HEK293 (cell line): ENCODE results near the gene PAPOLB.

Source experiments
- ZNF138 ChIP-seq: fragments of 450-650 bp; formaldehyde crosslinking; IDR thresholded peaks from 2 replicates; pipeline ENCODE4 v1.5.1; 2016; ENCODE audit warnings: missing biosample characterization, missing genetic modification characterization, borderline replicate concordance
- ZNF366 ChIP-seq: fragments of 450-650 bp; formaldehyde crosslinking; conservative IDR thresholded peaks from 2 replicates; pipeline ENCODE4 v1.5.1; 2016; ENCODE audit warnings: missing biosample characterization, missing genetic modification characterization
- ZNF548 ChIP-seq: fragments of 450-650 bp; formaldehyde crosslinking; IDR thresholded peaks from 2 replicates; pipeline ENCODE4 v1.5.1; 2016; ENCODE audit warnings: missing biosample characterization, missing genetic modification characterization
- ZNF776 ChIP-seq: fragments of 450-650 bp; formaldehyde crosslinking; IDR thresholded peaks from 2 replicates; pipeline ENCODE4 v1.5.0; 2017; ENCODE audit warnings: missing biosample characterization, missing genetic modification characterization, borderline replicate concordance
- ZNF777 ChIP-seq: fragments of 450-650 bp; formaldehyde crosslinking; IDR thresholded peaks from 2 replicates; pipeline ENCODE4 v1.5.1; 2017; ENCODE audit warnings: missing biosample characterization, missing genetic modification characterization, borderline replicate concordance
- ZNF830 ChIP-seq: fragments of 450-650 bp; IDR thresholded peaks from 2 replicates; pipeline ENCODE4 v1.5.0; 2018; ENCODE audit warnings: missing biosample characterization, missing genetic modification characterization, low read depth, mild to moderate bottlenecking, moderate library complexity
- TF ChIP-seq, protein P1 (sequence below): fragments of 450-650 bp; formaldehyde crosslinking; IDR thresholded peaks from 2 replicates; pipeline ENCODE4 v1.5.1; 2016; ENCODE audit warnings: missing biosample characterization, missing genetic modification characterization
- TF ChIP-seq, protein P2 (sequence below): fragments of 450-650 bp; formaldehyde crosslinking; IDR thresholded peaks from 2 replicates; pipeline ENCODE4 v1.5.1; 2016; ENCODE audit warnings: missing biosample characterization, missing genetic modification characterization
- TF ChIP-seq, protein P3 (sequence below): fragments of 450-650 bp; formaldehyde crosslinking; IDR thresholded peaks from 2 replicates; pipeline ENCODE4 v1.5.1; 2016; ENCODE audit warnings: missing biosample characterization, missing genetic modification characterization
- TF ChIP-seq, protein P4 (sequence below): fragments of 450-650 bp; formaldehyde crosslinking; conservative IDR thresholded peaks from 2 replicates; pipeline ENCODE4 v1.5.1; 2016; ENCODE audit warnings: low read depth, missing biosample characterization, missing genetic modification characterization

DNA sequence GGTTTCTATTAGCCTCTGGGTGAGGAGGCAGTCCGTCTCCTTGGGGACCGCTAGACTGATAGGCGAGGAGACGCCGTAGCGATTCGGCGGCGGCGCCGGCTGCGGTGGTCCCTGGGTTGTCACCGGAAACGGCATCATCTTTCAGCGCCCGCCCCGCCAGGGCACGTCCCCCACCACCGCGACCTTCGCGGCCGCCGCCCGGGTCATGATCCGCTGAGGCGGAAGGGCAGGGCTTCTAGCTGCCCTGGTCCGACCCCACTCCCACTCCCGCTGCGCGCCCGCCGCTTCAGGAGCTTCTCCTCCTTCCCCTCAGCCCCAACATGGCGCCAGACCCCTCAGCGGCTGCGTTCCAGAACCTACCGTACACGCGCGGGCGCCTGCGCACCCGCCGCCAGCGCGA, at the start of gene PAPOLB:
- TF ChIP-seq, protein P1, sequence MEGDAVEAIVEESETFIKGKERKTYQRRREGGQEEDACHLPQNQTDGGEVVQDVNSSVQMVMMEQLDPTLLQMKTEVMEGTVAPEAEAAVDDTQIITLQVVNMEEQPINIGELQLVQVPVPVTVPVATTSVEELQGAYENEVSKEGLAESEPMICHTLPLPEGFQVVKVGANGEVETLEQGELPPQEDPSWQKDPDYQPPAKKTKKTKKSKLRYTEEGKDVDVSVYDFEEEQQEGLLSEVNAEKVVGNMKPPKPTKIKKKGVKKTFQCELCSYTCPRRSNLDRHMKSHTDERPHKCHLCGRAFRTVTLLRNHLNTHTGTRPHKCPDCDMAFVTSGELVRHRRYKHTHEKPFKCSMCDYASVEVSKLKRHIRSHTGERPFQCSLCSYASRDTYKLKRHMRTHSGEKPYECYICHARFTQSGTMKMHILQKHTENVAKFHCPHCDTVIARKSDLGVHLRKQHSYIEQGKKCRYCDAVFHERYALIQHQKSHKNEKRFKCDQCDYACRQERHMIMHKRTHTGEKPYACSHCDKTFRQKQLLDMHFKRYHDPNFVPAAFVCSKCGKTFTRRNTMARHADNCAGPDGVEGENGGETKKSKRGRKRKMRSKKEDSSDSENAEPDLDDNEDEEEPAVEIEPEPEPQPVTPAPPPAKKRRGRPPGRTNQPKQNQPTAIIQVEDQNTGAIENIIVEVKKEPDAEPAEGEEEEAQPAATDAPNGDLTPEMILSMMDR (tag by site-specific recombination), result no peak
- no peak for TF ChIP-seq ZNF776 (tag by site-specific recombination)
- TF ChIP-seq, protein P2, sequence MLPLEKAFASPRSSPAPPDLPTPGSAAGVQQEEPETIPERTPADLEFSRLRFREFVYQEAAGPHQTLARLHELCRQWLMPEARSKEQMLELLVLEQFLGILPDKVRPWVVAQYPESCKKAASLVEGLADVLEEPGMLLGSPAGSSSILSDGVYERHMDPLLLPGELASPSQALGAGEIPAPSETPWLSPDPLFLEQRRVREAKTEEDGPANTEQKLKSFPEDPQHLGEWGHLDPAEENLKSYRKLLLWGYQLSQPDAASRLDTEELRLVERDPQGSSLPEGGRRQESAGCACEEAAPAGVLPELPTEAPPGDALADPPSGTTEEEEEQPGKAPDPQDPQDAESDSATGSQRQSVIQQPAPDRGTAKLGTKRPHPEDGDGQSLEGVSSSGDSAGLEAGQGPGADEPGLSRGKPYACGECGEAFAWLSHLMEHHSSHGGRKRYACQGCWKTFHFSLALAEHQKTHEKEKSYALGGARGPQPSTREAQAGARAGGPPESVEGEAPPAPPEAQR, result no peak
- no peak for TF ChIP-seq ZNF830 (tag by site-specific recombination)
- TF ChIP-seq, protein P3, sequence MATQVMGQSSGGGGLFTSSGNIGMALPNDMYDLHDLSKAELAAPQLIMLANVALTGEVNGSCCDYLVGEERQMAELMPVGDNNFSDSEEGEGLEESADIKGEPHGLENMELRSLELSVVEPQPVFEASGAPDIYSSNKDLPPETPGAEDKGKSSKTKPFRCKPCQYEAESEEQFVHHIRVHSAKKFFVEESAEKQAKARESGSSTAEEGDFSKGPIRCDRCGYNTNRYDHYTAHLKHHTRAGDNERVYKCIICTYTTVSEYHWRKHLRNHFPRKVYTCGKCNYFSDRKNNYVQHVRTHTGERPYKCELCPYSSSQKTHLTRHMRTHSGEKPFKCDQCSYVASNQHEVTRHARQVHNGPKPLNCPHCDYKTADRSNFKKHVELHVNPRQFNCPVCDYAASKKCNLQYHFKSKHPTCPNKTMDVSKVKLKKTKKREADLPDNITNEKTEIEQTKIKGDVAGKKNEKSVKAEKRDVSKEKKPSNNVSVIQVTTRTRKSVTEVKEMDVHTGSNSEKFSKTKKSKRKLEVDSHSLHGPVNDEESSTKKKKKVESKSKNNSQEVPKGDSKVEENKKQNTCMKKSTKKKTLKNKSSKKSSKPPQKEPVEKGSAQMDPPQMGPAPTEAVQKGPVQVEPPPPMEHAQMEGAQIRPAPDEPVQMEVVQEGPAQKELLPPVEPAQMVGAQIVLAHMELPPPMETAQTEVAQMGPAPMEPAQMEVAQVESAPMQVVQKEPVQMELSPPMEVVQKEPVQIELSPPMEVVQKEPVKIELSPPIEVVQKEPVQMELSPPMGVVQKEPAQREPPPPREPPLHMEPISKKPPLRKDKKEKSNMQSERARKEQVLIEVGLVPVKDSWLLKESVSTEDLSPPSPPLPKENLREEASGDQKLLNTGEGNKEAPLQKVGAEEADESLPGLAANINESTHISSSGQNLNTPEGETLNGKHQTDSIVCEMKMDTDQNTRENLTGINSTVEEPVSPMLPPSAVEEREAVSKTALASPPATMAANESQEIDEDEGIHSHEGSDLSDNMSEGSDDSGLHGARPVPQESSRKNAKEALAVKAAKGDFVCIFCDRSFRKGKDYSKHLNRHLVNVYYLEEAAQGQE (tag by site-specific recombination), result no peak
- TF ChIP-seq ZNF548, result no peak
- TF ChIP-seq ZNF138, result no peak
- no peak for TF ChIP-seq ZNF366
- TF ChIP-seq, protein P4, sequence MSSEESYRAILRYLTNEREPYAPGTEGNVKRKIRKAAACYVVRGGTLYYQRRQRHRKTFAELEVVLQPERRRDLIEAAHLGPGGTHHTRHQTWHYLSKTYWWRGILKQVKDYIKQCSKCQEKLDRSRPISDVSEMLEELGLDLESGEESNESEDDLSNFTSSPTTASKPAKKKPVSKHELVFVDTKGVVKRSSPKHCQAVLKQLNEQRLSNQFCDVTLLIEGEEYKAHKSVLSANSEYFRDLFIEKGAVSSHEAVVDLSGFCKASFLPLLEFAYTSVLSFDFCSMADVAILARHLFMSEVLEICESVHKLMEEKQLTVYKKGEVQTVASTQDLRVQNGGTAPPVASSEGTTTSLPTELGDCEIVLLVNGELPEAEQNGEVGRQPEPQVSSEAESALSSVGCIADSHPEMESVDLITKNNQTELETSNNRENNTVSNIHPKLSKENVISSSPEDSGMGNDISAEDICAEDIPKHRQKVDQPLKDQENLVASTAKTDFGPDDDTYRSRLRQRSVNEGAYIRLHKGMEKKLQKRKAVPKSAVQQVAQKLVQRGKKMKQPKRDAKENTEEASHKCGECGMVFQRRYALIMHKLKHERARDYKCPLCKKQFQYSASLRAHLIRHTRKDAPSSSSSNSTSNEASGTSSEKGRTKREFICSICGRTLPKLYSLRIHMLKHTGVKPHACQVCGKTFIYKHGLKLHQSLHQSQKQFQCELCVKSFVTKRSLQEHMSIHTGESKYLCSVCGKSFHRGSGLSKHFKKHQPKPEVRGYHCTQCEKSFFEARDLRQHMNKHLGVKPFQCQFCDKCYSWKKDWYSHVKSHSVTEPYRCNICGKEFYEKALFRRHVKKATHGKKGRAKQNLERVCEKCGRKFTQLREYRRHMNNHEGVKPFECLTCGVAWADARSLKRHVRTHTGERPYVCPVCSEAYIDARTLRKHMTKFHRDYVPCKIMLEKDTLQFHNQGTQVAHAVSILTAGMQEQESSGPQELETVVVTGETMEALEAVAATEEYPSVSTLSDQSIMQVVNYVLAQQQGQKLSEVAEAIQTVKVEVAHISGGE, result no peak
- TF ChIP-seq ZNF777 (tag by site-specific recombination), result no peak
